ENCODE results near the gene GGNBP2. TPM values are rescaled to one million over a fixed set of nuclear protein-coding genes. Genes with fewer than 3 reads are reported as not detected.

The GGNBP2 gene
- total RNA-seq, 1 donor from 2014 or later = 118 TPM

DNA sequence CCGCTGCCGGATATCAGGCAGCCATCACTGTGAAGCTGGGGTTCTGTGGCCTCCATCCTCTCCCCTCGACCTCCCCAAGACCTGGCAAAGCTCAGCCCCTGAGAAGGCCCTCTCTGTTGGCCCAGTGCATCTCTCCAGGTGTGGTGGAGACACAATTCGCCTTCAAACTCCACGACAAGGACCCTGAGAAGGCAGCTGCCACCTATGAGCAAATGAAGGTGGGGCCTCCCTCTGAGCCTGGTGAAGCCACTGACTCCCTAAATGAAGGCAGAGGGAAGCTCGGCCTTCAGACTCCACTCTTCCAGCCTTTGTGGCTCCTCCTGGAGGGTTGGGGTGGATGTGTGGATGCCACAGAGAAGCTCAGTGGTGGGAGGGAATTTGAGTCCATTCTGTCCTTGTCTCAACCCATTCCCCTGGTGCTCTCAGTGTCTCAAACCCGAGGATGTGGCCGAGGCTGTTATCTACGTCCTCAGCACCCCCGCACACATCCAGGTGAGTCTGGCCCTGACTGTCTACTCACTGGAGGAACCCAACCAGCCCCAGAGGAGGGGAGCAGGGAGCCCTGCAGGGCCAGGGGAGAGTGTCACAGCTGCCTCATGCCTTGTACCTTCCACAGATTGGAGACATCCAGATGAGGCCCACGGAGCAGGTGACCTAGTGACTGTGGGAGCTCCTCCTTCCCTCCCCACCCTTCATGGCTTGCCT is 55.0 kb downstream of the GGNBP2 start:
- POLR2A ChIA-PET = interaction anchor here (0.6 to 1.3 kb wide), 3 partner anchors 50 to 64 kb away, joined by 3 to 5 read pairs (median 3); partner anchors contain the start of gene GGNBP2

DNA sequence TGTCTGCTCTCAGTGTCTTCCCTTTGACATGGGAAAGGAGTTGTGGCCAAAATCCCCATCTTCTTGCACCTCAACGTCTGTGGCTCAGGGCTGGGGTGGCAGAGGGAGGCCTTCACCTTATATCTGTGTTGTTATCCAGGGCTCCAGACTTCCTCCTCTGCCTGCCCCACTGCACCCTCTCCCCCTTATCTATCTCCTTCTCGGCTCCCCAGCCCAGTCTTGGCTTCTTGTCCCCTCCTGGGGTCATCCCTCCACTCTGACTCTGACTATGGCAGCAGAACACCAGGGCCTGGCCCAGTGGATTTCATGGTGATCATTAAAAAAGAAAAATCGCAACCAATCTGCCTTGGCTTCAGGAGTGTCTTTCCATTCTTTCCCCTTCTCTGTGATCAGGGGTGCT is 55.7 kb downstream of the GGNBP2 start:
- no peak for TF ChIP-seq CTCF (IDR thresholded peaks at IDR 0.05)
- H3K27ac Mint-ChIP-seq = peak overlapping the region; percentile 88
- peaks cover 12% of the 10 kb centered on the region for H3K36me3 Mint-ChIP-seq (ENCODE audit: low read depth)
- ATAC-seq (ENCODE audit: low read depth) (no peak), DNase-seq (no peak)
- H3K4me3 Mint-ChIP-seq = peak overlapping the region; percentile 90
- ChIA-PET POLR2A (interaction anchor here (0.8 to 3.0 kb wide), 6 partner anchors 8 to 791 kb away, joined by 3 to 33 read pairs (median 12); partner anchors contain the start of genes GGNBP2, MYO19, PIGW and TAF15), CTCF (interaction anchor here (1.6 to 4.1 kb wide), 2 partner anchors 16 to 446 kb away, joined by 3 to 65 read pairs; no protein-coding TSS in a partner anchor)
- intact Hi-C loops (cut with micrococcal nuclease) = loop anchor here (2.0 to 5.0 kb wide), 4 partner anchors 56 to 792 kb away; partner anchors contain the start of genes AATF, GGNBP2 and TAF15
- H3K27me3 Mint-ChIP-seq = no peaks in the 10 kb centered on the region
- peaks cover 28% of the 10 kb centered on the region for H3K4me1 Mint-ChIP-seq
- no peaks in the 10 kb centered on the region for H3K9me3 Mint-ChIP-seq

More for the DNA sequence above, 55.0 kb downstream of the GGNBP2 start:
- Mint-ChIP-seq H3K9me3 (no peaks in the 10 kb centered on the region), H3K4me3 (peak overlapping the region; percentile 7), H3K27ac (no peak overlapping the region), H3K36me3 (ENCODE audit: low read depth) (peaks cover 10% of the 10 kb centered on the region), H3K4me1 (peaks cover 25% of the 10 kb centered on the region), H3K27me3 (no peaks in the 10 kb centered on the region)
- ATAC-seq (ENCODE audit: low read depth) (no peak), DNase-seq (no peak)
- no peak for TF ChIP-seq CTCF (IDR thresholded peaks at IDR 0.05)
- intact Hi-C loops (cut with micrococcal nuclease) = loop anchor here (2.0 to 5.0 kb wide), 4 partner anchors 55 to 791 kb away; partner anchors contain the start of genes AATF, GGNBP2 and TAF15
- CTCF ChIA-PET = interaction anchor here (0.7 kb wide), 1 partner anchor 448 kb away, joined by 4 read pairs; no protein-coding TSS in a partner anchor

GRCh38 chr17:36600936-36601302 is 56.2 kb downstream of the GGNBP2 start:
- ATAC-seq (ENCODE audit: low read depth) (peak; percentile 13), DNase-seq (no peak)
- intact Hi-C loops (cut with micrococcal nuclease) = loop anchor here (1.0 to 5.0 kb wide), 6 partner anchors 10 to 792 kb away; partner anchors contain the start of genes AATF, DHRS11, GGNBP2 and MYO19
- Mint-ChIP-seq H3K36me3 (ENCODE audit: low read depth) (peaks cover 15% of the 10 kb centered on the region), H3K4me1 (peaks cover 33% of the 10 kb centered on the region), H3K9me3 (no peaks in the 10 kb centered on the region), H3K4me3 (peak overlapping the region; percentile 90), H3K27ac (peak overlapping the region; percentile 88), H3K27me3 (no peaks in the 10 kb centered on the region)
- no peak for TF ChIP-seq CTCF (IDR thresholded peaks at IDR 0.05)
- CTCF ChIA-PET = interaction anchor here (1.6 to 4.1 kb wide), 3 partner anchors 10 to 446 kb away, joined by 3 to 65 read pairs (median 7); no protein-coding TSS in a partner anchor
- POLR2A ChIA-PET = interaction anchor here (0.8 to 3.0 kb wide), 10 partner anchors 8 to 792 kb away, joined by 3 to 33 read pairs (median 8); partner anchors contain the start of genes AATF, GGNBP2, MYO19 and PIGW

DNA sequence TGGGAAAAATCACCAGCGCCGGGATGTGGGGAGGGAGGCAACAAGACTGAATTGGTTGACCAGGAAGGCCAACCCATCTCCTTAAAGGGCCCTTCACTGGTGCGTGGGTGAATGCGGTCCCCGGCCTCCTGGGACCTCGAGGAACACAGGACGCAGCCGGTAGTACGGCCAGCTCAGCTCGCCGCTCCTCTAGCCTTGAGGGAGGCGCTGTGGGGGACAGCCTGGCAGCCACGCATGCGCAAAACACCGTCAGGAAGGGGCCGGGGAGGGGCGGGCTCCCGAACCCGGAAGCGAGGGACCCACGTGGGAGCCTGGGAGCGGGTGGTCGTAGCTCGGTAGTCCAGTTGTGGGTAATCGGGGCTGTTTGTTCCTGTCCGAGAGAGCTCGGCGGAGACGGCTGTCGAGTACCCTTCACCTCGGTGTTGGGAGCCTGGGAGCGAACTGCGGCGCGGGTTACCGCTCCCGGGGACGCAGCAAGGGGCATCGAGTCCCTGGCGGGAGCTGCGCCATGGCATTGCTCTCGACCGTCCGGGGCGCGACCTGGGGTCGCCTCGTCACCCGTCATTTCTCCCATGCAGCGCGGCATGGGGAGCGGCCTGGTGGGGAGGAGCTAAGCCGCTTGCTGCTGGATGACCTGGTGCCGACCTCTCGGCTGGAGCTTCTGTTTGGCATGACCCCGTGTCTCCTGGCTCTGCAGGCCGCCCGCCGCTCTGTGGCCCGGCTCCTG is 56.7 kb downstream of the GGNBP2 start, which contains the start of gene MRM1:
Gene MRM1, plus strand, starts transcription at position 281 of the 727 bp plus-strand sequence. Its CDS starts 228 bp downstream, at position 509.
- peaks cover 35% of the 10 kb centered on the region for H3K4me1 Mint-ChIP-seq
- H3K4me3 Mint-ChIP-seq = peak within 1 kb of the TSS; percentile 90
- ATAC-seq (ENCODE audit: low read depth) (peak; percentile 90), DNase-seq (peak; percentile 84)
- no peak for TF ChIP-seq CTCF (IDR thresholded peaks at IDR 0.05)
- CTCF ChIA-PET = interaction anchor here (0.8 to 4.1 kb wide), 9 partner anchors 8 to 772 kb away, joined by 3 to 65 read pairs (median 9); no protein-coding TSS in a partner anchor
- peak within 1 kb of the TSS; percentile 88 for H3K27ac Mint-ChIP-seq
- H3K9me3 Mint-ChIP-seq = no peaks in the 10 kb centered on the region
- H3K27me3 Mint-ChIP-seq = no peaks in the 10 kb centered on the region
- peaks cover 15% of the 10 kb centered on the region for H3K36me3 Mint-ChIP-seq (ENCODE audit: low read depth)
- POLR2A ChIA-PET = interaction anchor here (0.5 to 3.0 kb wide), 15 partner anchors 9 to 1038 kb away, joined by 3 to 33 read pairs (median 4); partner anchors contain the start of genes AATF, CCL3, DHRS11 and GGNBP2
- intact Hi-C loops (cut with micrococcal nuclease) = loop anchor here (1.0 to 5.0 kb wide), 8 partner anchors 10 to 795 kb away; partner anchors contain the start of genes AATF, DHRS11, GGNBP2 and MYO19

Measured in activated B cell treated with CpG ODN at 0.5 μM for 24 hours (primary cell).